Measurements from ENCODE around the gene HARBI1.

Gene HARBI1, protein sequence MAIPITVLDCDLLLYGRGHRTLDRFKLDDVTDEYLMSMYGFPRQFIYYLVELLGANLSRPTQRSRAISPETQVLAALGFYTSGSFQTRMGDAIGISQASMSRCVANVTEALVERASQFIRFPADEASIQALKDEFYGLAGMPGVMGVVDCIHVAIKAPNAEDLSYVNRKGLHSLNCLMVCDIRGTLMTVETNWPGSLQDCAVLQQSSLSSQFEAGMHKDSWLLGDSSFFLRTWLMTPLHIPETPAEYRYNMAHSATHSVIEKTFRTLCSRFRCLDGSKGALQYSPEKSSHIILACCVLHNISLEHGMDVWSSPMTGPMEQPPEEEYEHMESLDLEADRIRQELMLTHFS

DNA sequence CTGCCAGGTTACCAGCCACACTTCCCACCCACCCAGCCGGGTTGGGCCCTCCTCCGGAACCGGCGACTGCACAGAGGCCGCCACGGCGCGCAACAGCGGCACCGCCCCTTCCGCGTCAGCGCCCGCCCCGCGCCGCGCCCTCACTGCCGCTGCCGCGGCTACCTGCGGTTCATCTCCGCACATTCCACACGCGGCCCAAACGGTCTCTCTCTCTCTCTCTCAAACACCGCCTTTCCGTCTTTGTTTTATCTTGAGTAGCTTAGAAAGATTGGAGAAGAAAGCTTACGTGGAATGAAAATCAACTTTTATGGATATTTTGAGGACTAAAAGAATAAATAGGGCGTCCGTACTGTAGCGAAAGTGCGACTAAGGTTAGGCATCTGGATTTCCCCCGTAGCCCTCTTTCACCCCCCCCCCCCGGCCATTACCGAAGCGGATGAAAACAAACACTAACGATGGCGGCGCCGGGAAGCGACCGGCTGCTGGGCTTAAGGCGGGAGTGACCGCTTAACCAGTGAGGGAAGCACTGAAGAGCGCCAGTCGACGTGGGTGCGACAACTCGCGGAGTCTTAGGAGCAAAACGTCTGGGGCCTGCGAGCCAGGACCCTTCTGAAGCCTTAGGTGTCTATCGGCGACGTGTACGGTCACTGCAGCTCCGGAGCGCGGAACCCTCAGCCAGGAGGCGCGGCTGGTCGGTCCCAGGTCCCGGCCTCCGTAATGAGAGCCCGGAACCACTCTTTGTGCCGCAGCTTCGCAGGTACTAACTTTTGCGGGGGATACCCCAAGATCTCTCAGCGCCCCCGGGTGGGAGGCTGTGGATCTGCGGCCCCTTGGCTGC is at the start of gene HARBI1, which contains the start of gene ATG13:
TSS of gene HARBI1 (minus strand) at position 94 of the 838 bp plus-strand sequence. CDS start 990 bp downstream, outside the sequence.
TSS of gene ATG13 (plus strand) at position 420 of the 838 bp plus-strand sequence. CDS start 26,739 bp downstream, outside the sequence.
- Histone ChIP-seq H3K36me3 (peaks cover 18% of the 10 kb centered on the region; the same call in 1 of the 2 replicates), H3K9me3 (ENCODE audit: severe bottlenecking) (no peaks in the 10 kb centered on the region), H3K27me3 (ENCODE audit: insufficient read depth, low read depth, severe bottlenecking) (no peaks in the 10 kb centered on the region), H3K27ac (peak within 1 kb of the TSS; percentile 99), H3K4me3 (ENCODE audit: low read depth, low read length) (peak within 1 kb of the TSS; percentile 78)
- TF ChIP-seq, protein P1, sequence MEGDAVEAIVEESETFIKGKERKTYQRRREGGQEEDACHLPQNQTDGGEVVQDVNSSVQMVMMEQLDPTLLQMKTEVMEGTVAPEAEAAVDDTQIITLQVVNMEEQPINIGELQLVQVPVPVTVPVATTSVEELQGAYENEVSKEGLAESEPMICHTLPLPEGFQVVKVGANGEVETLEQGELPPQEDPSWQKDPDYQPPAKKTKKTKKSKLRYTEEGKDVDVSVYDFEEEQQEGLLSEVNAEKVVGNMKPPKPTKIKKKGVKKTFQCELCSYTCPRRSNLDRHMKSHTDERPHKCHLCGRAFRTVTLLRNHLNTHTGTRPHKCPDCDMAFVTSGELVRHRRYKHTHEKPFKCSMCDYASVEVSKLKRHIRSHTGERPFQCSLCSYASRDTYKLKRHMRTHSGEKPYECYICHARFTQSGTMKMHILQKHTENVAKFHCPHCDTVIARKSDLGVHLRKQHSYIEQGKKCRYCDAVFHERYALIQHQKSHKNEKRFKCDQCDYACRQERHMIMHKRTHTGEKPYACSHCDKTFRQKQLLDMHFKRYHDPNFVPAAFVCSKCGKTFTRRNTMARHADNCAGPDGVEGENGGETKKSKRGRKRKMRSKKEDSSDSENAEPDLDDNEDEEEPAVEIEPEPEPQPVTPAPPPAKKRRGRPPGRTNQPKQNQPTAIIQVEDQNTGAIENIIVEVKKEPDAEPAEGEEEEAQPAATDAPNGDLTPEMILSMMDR (IDR thresholded peaks at IDR 0.05; ENCODE audit: low read depth, low read length), result peak; percentile 82
- DNase-seq, result peak; percentile 91

DNA sequence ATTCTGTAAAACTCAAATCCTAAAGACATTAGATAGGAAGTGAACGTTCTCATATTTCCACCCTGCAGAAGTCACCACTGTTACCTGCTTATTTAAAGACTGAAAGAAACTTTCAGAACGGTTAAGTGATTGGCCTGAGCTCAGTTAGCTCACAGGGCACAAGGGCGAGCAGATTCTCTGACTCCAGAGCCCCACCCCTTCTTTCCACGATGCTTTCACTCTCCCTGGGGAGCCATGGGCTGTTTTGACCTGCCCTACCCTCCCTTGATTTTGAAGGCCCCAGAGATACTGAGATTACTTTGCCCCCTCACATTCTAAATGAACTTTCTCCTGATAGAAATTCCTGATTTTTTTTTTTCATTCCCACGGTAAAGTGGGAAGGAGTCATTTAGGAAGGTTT is 49.5 kb upstream of the HARBI1 start:
- TF ChIP-seq, protein P1 (IDR thresholded peaks at IDR 0.05; ENCODE audit: low read depth, low read length), result no peak
- Histone ChIP-seq H3K27ac (no peak overlapping the region), H3K27me3 (ENCODE audit: insufficient read depth, low read depth, severe bottlenecking) (no peaks in the 10 kb centered on the region), H3K4me3 (ENCODE audit: low read depth, low read length) (no peak overlapping the region), H3K9me3 (ENCODE audit: severe bottlenecking) (no peaks in the 10 kb centered on the region), H3K36me3 (peaks cover 60% of the 10 kb centered on the region)
- no peak for DNase-seq

DNA sequence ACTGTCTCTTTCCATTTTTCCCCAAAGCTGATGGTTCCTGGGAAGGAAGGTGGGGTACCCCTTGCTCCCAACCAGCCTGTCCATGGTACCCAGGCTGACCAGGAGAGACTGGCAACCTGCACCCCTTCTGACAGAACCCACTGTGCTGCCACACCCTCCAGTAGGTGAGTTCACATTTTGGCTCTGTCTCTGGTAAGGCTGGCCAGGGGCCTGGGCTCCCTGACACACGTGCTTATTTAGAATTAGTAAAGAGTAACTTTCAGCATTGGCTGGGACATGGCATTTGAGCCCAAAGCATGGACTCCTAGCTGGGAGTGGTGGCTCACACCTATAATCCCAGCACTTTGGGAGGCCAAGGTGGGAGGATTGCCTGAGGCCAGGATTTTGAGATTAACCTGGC is 48.3 kb upstream of the HARBI1 start:
- H3K36me3 ChIP-seq, result peaks cover 51% of the 10 kb centered on the region
- H3K27me3 ChIP-seq (ENCODE audit: insufficient read depth, low read depth, severe bottlenecking), result no peaks in the 10 kb centered on the region
- TF ChIP-seq, protein P1 (IDR thresholded peaks at IDR 0.05; ENCODE audit: low read depth, low read length), result no peak
- no peak overlapping the region for H3K27ac ChIP-seq
- no peak overlapping the region for H3K4me3 ChIP-seq (ENCODE audit: low read depth, low read length)
- DNase-seq, result no peak
- H3K9me3 ChIP-seq (ENCODE audit: severe bottlenecking), result no peaks in the 10 kb centered on the region

DNA sequence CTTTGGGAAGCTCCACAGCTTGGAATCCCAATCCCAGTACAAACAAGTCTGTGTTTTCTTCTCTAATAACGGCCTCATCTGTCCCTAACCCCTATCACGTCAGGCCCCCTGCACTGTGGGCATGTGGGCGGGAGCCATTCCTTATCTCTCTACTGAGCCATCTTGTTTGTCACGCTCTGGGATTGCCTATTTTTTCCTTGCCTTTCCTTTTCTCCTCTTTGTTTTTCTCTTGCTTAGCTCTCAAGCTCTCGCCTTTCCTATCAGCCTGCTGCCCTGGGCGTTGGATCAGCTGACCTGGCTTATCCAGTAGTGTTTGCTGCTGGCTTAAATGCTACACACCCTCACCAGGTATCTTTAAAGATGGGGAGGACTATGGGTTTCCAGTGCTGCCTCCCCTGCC is 47.6 kb upstream of the HARBI1 start:
- TF ChIP-seq, protein P1 (IDR thresholded peaks at IDR 0.05; ENCODE audit: low read depth, low read length), result no peak
- peaks cover 54% of the 10 kb centered on the region for H3K36me3 ChIP-seq

DNA sequence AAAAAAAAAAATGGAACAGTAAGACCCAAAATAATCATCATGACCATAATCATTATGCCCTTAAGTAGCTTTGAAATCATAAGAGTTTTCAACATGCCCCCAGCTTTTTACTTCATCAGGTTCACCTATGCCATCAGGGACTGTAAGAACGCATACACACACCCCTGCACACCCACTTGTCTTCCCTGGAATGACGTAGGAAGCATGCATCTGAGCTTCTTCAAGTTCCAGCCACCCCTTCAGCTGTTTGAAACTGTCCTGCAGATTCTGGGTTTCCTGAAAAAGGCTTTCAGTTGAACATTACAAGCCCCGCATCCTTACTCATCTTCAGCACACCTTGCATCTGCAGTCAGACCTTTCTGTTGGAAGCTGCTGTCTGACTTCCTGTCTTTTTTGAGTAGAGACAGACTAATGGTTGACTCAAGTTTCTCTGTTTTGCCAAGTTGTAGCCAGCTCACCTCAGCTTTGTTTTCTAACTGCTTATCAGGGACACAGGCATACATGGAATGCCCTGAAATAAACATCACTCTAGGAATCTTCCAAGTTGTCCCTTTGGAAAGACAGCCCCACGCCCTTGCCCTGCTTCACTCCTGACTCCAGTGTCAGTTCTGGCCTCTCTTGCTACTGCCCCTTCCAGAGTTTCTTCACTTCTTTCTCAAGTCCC is 46.4 kb upstream of the HARBI1 start:
- H3K27me3 ChIP-seq (ENCODE audit: insufficient read depth, low read depth, severe bottlenecking), result no peaks in the 10 kb centered on the region
- TF ChIP-seq, protein P1 (IDR thresholded peaks at IDR 0.05; ENCODE audit: low read depth, low read length), result no peak
- DNase-seq, result no peak
- no peaks in the 10 kb centered on the region for H3K9me3 ChIP-seq (ENCODE audit: severe bottlenecking)
- no peak overlapping the region for H3K4me3 ChIP-seq (ENCODE audit: low read depth, low read length)
- H3K36me3 ChIP-seq, result peaks cover 57% of the 10 kb centered on the region
- H3K27ac ChIP-seq, result no peak overlapping the region

More for the DNA sequence above, 47.6 kb upstream of the HARBI1 start:
- no peak for DNase-seq
- no peak overlapping the region for H3K4me3 ChIP-seq (ENCODE audit: low read depth, low read length)
- H3K27ac ChIP-seq, result no peak overlapping the region
- H3K9me3 ChIP-seq (ENCODE audit: severe bottlenecking), result no peaks in the 10 kb centered on the region
- H3K27me3 ChIP-seq (ENCODE audit: insufficient read depth, low read depth, severe bottlenecking), result no peaks in the 10 kb centered on the region
